Bronchial epithelial cell (primary cell): ENCODE measurements around the gene PCDHGC4. TPM values are rescaled to one million over a fixed set of nuclear protein-coding genes. Genes with fewer than 3 reads are reported as not detected.

Experiments used
- DNase-seq: peaks from one replicate; pipeline ENCODE4 v3.0.0-alpha.2; 2010; ENCODE audit warnings: low read depth
- FAIRE-seq: peaks from 2 replicates; lab custom pipeline; 2011; peaks lifted over from hg19 to GRCh38; lab: Jason Lieb, UNC
- H3K27me3 ChIP-seq: 2 replicates; pipeline ENCODE4 v1.5.1; 2011; ENCODE audit warnings: low read length; ENCODE audit not compliant: control insufficient read depth, insufficient read depth
- H3K36me3 ChIP-seq: 2 replicates; pipeline ENCODE4 v1.5.1; 2011; ENCODE audit warnings: low read length; ENCODE audit not compliant: control insufficient read depth, insufficient read depth
- H3K4me3 ChIP-seq: 2 replicates; pipeline ENCODE4 v1.5.1; 2011; ENCODE audit warnings: mild to moderate bottlenecking, low read depth, low read length, control low read depth
- total RNA-seq: library from RNA; depleted of rRNA; stranded (reverse); fragments of >200 nt; gene quantifications from 2 replicates; pipeline ENCODE4 v1.2.1, GENCODE V29; 2014
- TF ChIP-seq, protein P1 (sequence below): IDR thresholded peaks from 2 replicates; pipeline ENCODE4 v1.5.1; 2011; ENCODE audit warnings: mild to moderate bottlenecking, moderate library complexity, low read length, control low read depth, inconsistent platforms; ENCODE audit not compliant: insufficient read depth, severe bottlenecking

PCDHGC4 gene
- total RNA-seq, 1 donor from 2014 or later = 0.53 TPM

- FAIRE-seq (peak; percentile 96), DNase-seq (peak; percentile 83)
- Histone ChIP-seq H3K27me3 (no peaks in the 10 kb centered on the region), H3K4me3 (no peak overlapping the region), H3K36me3 (peaks cover 21% of the 10 kb centered on the region)
- TF ChIP-seq, protein P1, sequence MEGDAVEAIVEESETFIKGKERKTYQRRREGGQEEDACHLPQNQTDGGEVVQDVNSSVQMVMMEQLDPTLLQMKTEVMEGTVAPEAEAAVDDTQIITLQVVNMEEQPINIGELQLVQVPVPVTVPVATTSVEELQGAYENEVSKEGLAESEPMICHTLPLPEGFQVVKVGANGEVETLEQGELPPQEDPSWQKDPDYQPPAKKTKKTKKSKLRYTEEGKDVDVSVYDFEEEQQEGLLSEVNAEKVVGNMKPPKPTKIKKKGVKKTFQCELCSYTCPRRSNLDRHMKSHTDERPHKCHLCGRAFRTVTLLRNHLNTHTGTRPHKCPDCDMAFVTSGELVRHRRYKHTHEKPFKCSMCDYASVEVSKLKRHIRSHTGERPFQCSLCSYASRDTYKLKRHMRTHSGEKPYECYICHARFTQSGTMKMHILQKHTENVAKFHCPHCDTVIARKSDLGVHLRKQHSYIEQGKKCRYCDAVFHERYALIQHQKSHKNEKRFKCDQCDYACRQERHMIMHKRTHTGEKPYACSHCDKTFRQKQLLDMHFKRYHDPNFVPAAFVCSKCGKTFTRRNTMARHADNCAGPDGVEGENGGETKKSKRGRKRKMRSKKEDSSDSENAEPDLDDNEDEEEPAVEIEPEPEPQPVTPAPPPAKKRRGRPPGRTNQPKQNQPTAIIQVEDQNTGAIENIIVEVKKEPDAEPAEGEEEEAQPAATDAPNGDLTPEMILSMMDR = peak; percentile 99
These were observed 40.1 kb downstream of the PCDHGC4 start for GRCh38 chr5:141524604-141525597.

DNA sequence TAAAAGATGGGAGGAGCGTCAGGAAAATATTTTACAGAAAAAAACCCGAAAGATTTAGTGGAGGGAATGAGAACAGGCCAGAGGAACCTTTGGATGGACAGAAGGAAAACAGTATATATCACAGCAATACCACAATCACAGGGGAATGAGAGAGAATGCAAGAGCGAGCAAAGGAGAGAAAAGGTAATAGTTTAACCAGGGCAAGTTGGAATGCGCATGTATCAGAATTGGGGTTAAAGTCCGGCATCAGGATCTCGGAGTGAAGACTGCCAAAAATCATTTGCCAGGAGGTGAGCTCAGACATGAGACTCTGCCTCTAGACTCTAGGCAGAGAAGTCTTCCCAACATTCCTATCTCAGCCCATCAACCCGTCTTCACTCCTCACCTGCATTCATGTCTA lies 40.8 kb downstream of the PCDHGC4 start:
- H3K4me3 ChIP-seq = no peak overlapping the region
- no peaks in the 10 kb centered on the region for H3K27me3 ChIP-seq
- H3K36me3 ChIP-seq = peaks cover 21% of the 10 kb centered on the region
- DNase-seq = no peak
- no peak for FAIRE-seq
- TF ChIP-seq, protein P1 = no peak

DNA sequence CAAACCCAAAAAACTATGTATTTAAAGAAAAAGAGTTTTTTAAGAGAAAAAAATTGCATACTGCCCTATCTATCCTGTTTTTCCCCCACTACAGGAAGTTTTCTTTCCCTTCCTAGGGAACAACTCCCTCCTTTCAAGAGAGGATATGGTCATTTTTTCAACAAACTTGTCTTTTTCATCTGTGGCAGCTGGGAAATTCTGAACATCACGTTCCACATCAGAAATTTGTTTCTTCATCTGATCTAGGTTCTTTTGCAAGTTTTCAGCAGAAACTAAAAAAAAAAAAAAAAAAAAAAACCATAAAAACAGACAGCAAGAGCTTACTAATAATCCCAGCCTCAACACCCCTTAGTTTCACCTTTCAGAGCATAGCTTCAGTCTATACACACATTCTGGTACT lies 42.6 kb downstream of the PCDHGC4 start:
- peaks cover 25% of the 10 kb centered on the region for H3K36me3 ChIP-seq
- TF ChIP-seq, protein P1 = no peak
- FAIRE-seq = no peak
- H3K4me3 ChIP-seq = no peak overlapping the region
- no peaks in the 10 kb centered on the region for H3K27me3 ChIP-seq
- no peak for DNase-seq

DNA sequence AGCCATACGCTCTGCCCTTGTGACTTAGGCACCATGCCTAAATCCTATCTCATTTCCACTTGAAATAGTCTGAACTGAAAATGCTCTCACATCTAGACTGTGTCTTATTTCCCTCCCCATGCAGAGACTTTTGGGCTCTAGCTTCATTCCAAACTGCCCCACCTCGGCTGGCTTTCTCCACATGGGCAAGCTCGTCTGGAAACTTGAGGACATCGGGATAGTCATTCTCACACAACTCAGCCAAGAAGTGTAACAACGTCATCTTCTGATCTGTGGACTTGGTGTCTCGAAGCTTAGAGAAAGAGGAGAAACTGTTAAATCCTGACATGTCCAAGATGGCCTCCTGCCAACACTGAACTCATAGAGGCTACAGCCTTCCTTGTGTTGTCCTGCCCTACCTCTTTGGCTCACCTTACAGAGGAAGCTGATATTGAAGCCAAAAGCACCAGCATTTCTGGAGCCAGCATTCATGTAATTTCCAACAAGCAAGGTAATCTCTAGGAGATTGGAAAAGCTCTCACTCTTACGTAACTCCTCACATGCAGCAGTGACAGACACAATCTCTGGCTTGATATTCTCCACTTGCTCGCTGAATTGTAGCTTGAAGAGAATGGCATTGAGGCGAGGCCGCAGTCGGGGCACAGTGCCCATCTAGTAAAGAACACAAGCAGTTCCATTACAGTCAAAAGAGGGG lies 43.6 kb downstream of the PCDHGC4 start:
- Histone ChIP-seq H3K4me3 (no peak overlapping the region), H3K27me3 (no peaks in the 10 kb centered on the region), H3K36me3 (peaks cover 20% of the 10 kb centered on the region)
- FAIRE-seq (no peak), DNase-seq (peak; percentile 21)
- TF ChIP-seq, protein P1 = no peak

- DNase-seq (peak; percentile 40), FAIRE-seq (no peak)
- TF ChIP-seq, protein P1 = no peak
- Histone ChIP-seq H3K27me3 (no peaks in the 10 kb centered on the region), H3K4me3 (no peak overlapping the region), H3K36me3 (peaks cover 20% of the 10 kb centered on the region)
These were observed 44.2 kb downstream of the PCDHGC4 start for GRCh38 chr5:141529002-141529401.
